Measurements from ENCODE around the gene CEACAM3.
"Not testable (repeated sequence)": the region's sequence is repeated elsewhere in the genome, so short reads cannot be mapped to it uniquely, and the experiment has no call there.

The CEACAM3 gene

GRCh38 chr19:41796362-41796761 lies at the start of gene CEACAM3:
Gene CEACAM3, plus strand, starts transcription at chr19:41796587. Its CDS starts 91 bp downstream, at chr19:41796678.
- Histone ChIP-seq H3K4me1 (ENCODE audit: control insufficient read depth in 1 of 2, insufficient read depth in 2 of 2, low read length in 2 of 2) (no peaks in the 10 kb centered on the region), H3K27ac (ENCODE audit: low read length) (no peak within 1 kb of the TSS), H3K4me3 (ENCODE audit: low read depth in 1 of 2, low read length in 2 of 2) (peak within 1 kb of the TSS in 1 of 2 donors; percentile 10), H3K9me3 (ENCODE audit: control insufficient read depth in 1 of 2, low read length in 2 of 2) (no peaks in the 10 kb centered on the region), H3K36me3 (ENCODE audit: control insufficient read depth in 1 of 2, insufficient read depth in 2 of 2, low read length in 2 of 2) (no peaks in the 10 kb centered on the region), H3K27me3 (ENCODE audit: low read depth, low read length) (peaks cover 12% of the 10 kb centered on the region)

GRCh38 chr19:41746593-41747227 lies 49.7 kb upstream of the CEACAM3 start:
- H3K27ac ChIP-seq (ENCODE audit: low read length) = no peak overlapping the region
- no peaks in the 10 kb centered on the region for H3K9me3 ChIP-seq (ENCODE audit: control insufficient read depth in 1 of 2, low read length in 2 of 2)
- H3K4me3 ChIP-seq (ENCODE audit: low read depth in 1 of 2, low read length in 2 of 2) = no peak overlapping the region
- H3K27me3 ChIP-seq (ENCODE audit: low read depth, low read length) = no peaks in the 10 kb centered on the region
- H3K4me1 ChIP-seq (ENCODE audit: control insufficient read depth in 1 of 2, insufficient read depth in 2 of 2, low read length in 2 of 2) = no peaks in the 10 kb centered on the region
- no peaks in the 10 kb centered on the region for H3K36me3 ChIP-seq (ENCODE audit: control insufficient read depth in 1 of 2, insufficient read depth in 2 of 2, low read length in 2 of 2)

- Histone ChIP-seq H3K4me1 (ENCODE audit: control insufficient read depth in 1 of 2, insufficient read depth in 2 of 2, low read length in 2 of 2) (no peaks in the 10 kb centered on the region), H3K27me3 (ENCODE audit: low read depth, low read length) (no peaks in the 10 kb centered on the region), H3K9me3 (ENCODE audit: control insufficient read depth in 1 of 2, low read length in 2 of 2) (no peaks in the 10 kb centered on the region), H3K4me3 (ENCODE audit: low read depth in 1 of 2, low read length in 2 of 2) (no peak overlapping the region), H3K27ac (ENCODE audit: low read length) (no peak overlapping the region), H3K36me3 (ENCODE audit: control insufficient read depth in 1 of 2, insufficient read depth in 2 of 2, low read length in 2 of 2) (no peaks in the 10 kb centered on the region)
Measured at GRCh38 chr19:41748012-41748411, 48.4 kb upstream of the CEACAM3 start.

- not testable (repeated sequence) for H3K4me1 ChIP-seq (ENCODE audit: control insufficient read depth in 1 of 2, insufficient read depth in 2 of 2, low read length in 2 of 2); H3K4me3 ChIP-seq (ENCODE audit: low read depth in 1 of 2, low read length in 2 of 2); H3K36me3 ChIP-seq (ENCODE audit: control insufficient read depth in 1 of 2, insufficient read depth in 2 of 2, low read length in 2 of 2); H3K27ac ChIP-seq (ENCODE audit: low read length); H3K27me3 ChIP-seq (ENCODE audit: low read depth, low read length); H3K9me3 ChIP-seq (ENCODE audit: control insufficient read depth in 1 of 2, low read length in 2 of 2)
Measured at GRCh38 chr19:41750248-41751134, 45.9 kb upstream of the CEACAM3 start.

GRCh38 chr19:41753159-41753558 lies 43.2 kb upstream of the CEACAM3 start:
- Histone ChIP-seq H3K4me1 (ENCODE audit: control insufficient read depth in 1 of 2, insufficient read depth in 2 of 2, low read length in 2 of 2) (no peaks in the 10 kb centered on the region), H3K4me3 (ENCODE audit: low read depth in 1 of 2, low read length in 2 of 2) (no peak overlapping the region), H3K36me3 (ENCODE audit: control insufficient read depth in 1 of 2, insufficient read depth in 2 of 2, low read length in 2 of 2) (no peaks in the 10 kb centered on the region), H3K27me3 (ENCODE audit: low read depth, low read length) (no peaks in the 10 kb centered on the region), H3K27ac (ENCODE audit: low read length) (no peak overlapping the region), H3K9me3 (ENCODE audit: control insufficient read depth in 1 of 2, low read length in 2 of 2) (no peaks in the 10 kb centered on the region)

- H3K27ac ChIP-seq (ENCODE audit: low read length) = no peak overlapping the region
- H3K36me3 ChIP-seq (ENCODE audit: control insufficient read depth in 1 of 2, insufficient read depth in 2 of 2, low read length in 2 of 2) = no peaks in the 10 kb centered on the region
- H3K9me3 ChIP-seq (ENCODE audit: control insufficient read depth in 1 of 2, low read length in 2 of 2) = no peaks in the 10 kb centered on the region
- H3K4me3 ChIP-seq (ENCODE audit: low read depth in 1 of 2, low read length in 2 of 2) = no peak overlapping the region
- no peaks in the 10 kb centered on the region for H3K27me3 ChIP-seq (ENCODE audit: low read depth, low read length)
- no peaks in the 10 kb centered on the region for H3K4me1 ChIP-seq (ENCODE audit: control insufficient read depth in 1 of 2, insufficient read depth in 2 of 2, low read length in 2 of 2)
Measured at GRCh38 chr19:41753936-41754529, 42.4 kb upstream of the CEACAM3 start.

- Histone ChIP-seq H3K27me3 (ENCODE audit: low read depth, low read length) (no peaks in the 10 kb centered on the region), H3K27ac (ENCODE audit: low read length) (no peak within 1 kb of the TSS), H3K4me1 (ENCODE audit: control insufficient read depth in 1 of 2, insufficient read depth in 2 of 2, low read length in 2 of 2) (no peaks in the 10 kb centered on the region), H3K9me3 (ENCODE audit: control insufficient read depth in 1 of 2, low read length in 2 of 2) (no peaks in the 10 kb centered on the region), H3K36me3 (ENCODE audit: control insufficient read depth in 1 of 2, insufficient read depth in 2 of 2, low read length in 2 of 2) (no peaks in the 10 kb centered on the region), H3K4me3 (ENCODE audit: low read depth in 1 of 2, low read length in 2 of 2) (no peak within 1 kb of the TSS)
Measured at GRCh38 chr19:41755328-41755913, 41.0 kb upstream of the CEACAM3 start, which contains the start of gene CEACAM6. Gene CEACAM6, plus strand, starts transcription at chr19:41755530. Its CDS starts 109 bp downstream, at chr19:41755639.

- H3K4me1 ChIP-seq (ENCODE audit: control insufficient read depth in 1 of 2, insufficient read depth in 2 of 2, low read length in 2 of 2) = no peaks in the 10 kb centered on the region
- H3K27me3 ChIP-seq (ENCODE audit: low read depth, low read length) = no peaks in the 10 kb centered on the region
- no peak overlapping the region for H3K27ac ChIP-seq (ENCODE audit: low read length)
- no peak overlapping the region for H3K4me3 ChIP-seq (ENCODE audit: low read depth in 1 of 2, low read length in 2 of 2)
- H3K36me3 ChIP-seq (ENCODE audit: control insufficient read depth in 1 of 2, insufficient read depth in 2 of 2, low read length in 2 of 2) = no peaks in the 10 kb centered on the region
- H3K9me3 ChIP-seq (ENCODE audit: control insufficient read depth in 1 of 2, low read length in 2 of 2) = no peaks in the 10 kb centered on the region
Measured at GRCh38 chr19:41758846-41759245, 37.5 kb upstream of the CEACAM3 start.

GRCh38 chr19:41767115-41767514 lies 29.3 kb upstream of the CEACAM3 start:
- Histone ChIP-seq H3K27me3 (ENCODE audit: low read depth, low read length) (no peaks in the 10 kb centered on the region), H3K4me3 (ENCODE audit: low read depth in 1 of 2, low read length in 2 of 2) (no peak overlapping the region), H3K4me1 (ENCODE audit: control insufficient read depth in 1 of 2, insufficient read depth in 2 of 2, low read length in 2 of 2) (no peaks in the 10 kb centered on the region), H3K36me3 (ENCODE audit: control insufficient read depth in 1 of 2, insufficient read depth in 2 of 2, low read length in 2 of 2) (no peaks in the 10 kb centered on the region), H3K27ac (ENCODE audit: low read length) (no peak overlapping the region), H3K9me3 (ENCODE audit: control insufficient read depth in 1 of 2, low read length in 2 of 2) (no peaks in the 10 kb centered on the region)

- H3K4me1 ChIP-seq (ENCODE audit: control insufficient read depth in 1 of 2, insufficient read depth in 2 of 2, low read length in 2 of 2); H3K4me3 ChIP-seq (ENCODE audit: low read depth in 1 of 2, low read length in 2 of 2); H3K36me3 ChIP-seq (ENCODE audit: control insufficient read depth in 1 of 2, insufficient read depth in 2 of 2, low read length in 2 of 2); H3K27me3 ChIP-seq (ENCODE audit: low read depth, low read length); H3K27ac ChIP-seq (ENCODE audit: low read length); H3K9me3 ChIP-seq (ENCODE audit: control insufficient read depth in 1 of 2, low read length in 2 of 2): not testable (repeated sequence)
Measured at GRCh38 chr19:41768105-41768504, 28.3 kb upstream of the CEACAM3 start.

- H3K36me3 ChIP-seq (ENCODE audit: control insufficient read depth in 1 of 2, insufficient read depth in 2 of 2, low read length in 2 of 2) = no peaks in the 10 kb centered on the region
- no peaks in the 10 kb centered on the region for H3K4me1 ChIP-seq (ENCODE audit: control insufficient read depth in 1 of 2, insufficient read depth in 2 of 2, low read length in 2 of 2)
- no peaks in the 10 kb centered on the region for H3K27me3 ChIP-seq (ENCODE audit: low read depth, low read length)
- H3K9me3 ChIP-seq (ENCODE audit: control insufficient read depth in 1 of 2, low read length in 2 of 2) = no peaks in the 10 kb centered on the region
- no peak overlapping the region for H3K4me3 ChIP-seq (ENCODE audit: low read depth in 1 of 2, low read length in 2 of 2)
- H3K27ac ChIP-seq (ENCODE audit: low read length) = no peak overlapping the region
Measured at GRCh38 chr19:41769608-41770007, 26.8 kb upstream of the CEACAM3 start.

Data from muscle layer of duodenum (tissue), 2 donors.